GM12878 (cell line): ENCODE data around the gene FOXP4. TPM values are rescaled to one million over a fixed set of nuclear protein-coding genes. Genes with fewer than 3 reads are reported as not detected.

Source experiments
- ATAC-seq: fragments of 200-7000 bp; cut with Tn5 transposase; 3 replicates; pipeline ENCODE4 v1.9.1; 2020; ENCODE audit warnings: mild to moderate bottlenecking, moderate library complexity
- BruUV-seq: library from RNA; stranded (reverse); fragments of 400-500 nt; replicated peaks from 2 replicates; lab custom pipeline; 2021; lab: Mats Ljungman, UMichigan
- CTCF ChIA-PET: fragments of 300-600 bp; sonication (Branson Sonifier 250); formaldehyde crosslinking; extraction: SDS; loops from one replicate; lab custom pipeline; 2021; ENCODE audit warnings: inconsistent platforms; lab: Yijun Ruan, JAX
- POLR2A ChIA-PET: fragments of 350-600 bp; formaldehyde crosslinking; extraction: SDS; loops from one replicate; lab custom pipeline; 2021; ENCODE audit warnings: inconsistent platforms; lab: Charles Lee
- RAD21 ChIA-PET: fragments of 300-600 bp; sonication (Branson Sonifier 250); formaldehyde crosslinking; loops from one replicate; lab custom pipeline; 2023; ENCODE audit warnings: antibody characterized with exemption; ENCODE audit not compliant: unreplicated experiment; lab: Charles Lee
- SMC1A ChIA-PET: fragments of 300-600 bp; sonication (Branson Sonifier 250); formaldehyde crosslinking; loops from one replicate; lab custom pipeline; 2023; ENCODE audit not compliant: unreplicated experiment, uncharacterized antibody; lab: Charles Lee
- DNase-seq: peaks from one replicate; pipeline ENCODE4 v3.0.0-alpha.2; 2011; ENCODE audit warnings: low read depth, low spot score
- FAIRE-seq: peaks from 3 replicates; lab custom pipeline; 2011; peaks lifted over from hg19 to GRCh38; lab: Jason Lieb, UNC
- H2AFZ ChIP-seq: 2 replicates; pipeline ENCODE4 v1.6.0; 2011; ENCODE audit warnings: low read depth, low read length, control low read depth; ENCODE audit not compliant: control insufficient read depth
- H3K27ac ChIP-seq: 2 replicates; pipeline ENCODE4 v1.5.1; 2011; ENCODE audit warnings: control low read depth; ENCODE audit not compliant: control insufficient read depth, insufficient read depth
- H3K27me3 ChIP-seq, 2 experiments: replicated peaks in 1 of 2; 2 replicates each; pipeline versions ENCODE4 v1.6.0 to v1.6.1; 2011; ENCODE audit warnings: low read length in 1 of 2; ENCODE audit not compliant: control insufficient read depth in 2 of 2, insufficient read depth in 2 of 2
- H3K36me3 ChIP-seq, 2 experiments: 2 replicates each; pipeline ENCODE4 v1.5.1; 2011; ENCODE audit warnings: low read length in 1 of 2; ENCODE audit not compliant: control insufficient read depth in 2 of 2, insufficient read depth in 2 of 2
- H3K4me1 ChIP-seq: 2 replicates; pipeline ENCODE4 v1.6.1; 2011; ENCODE audit warnings: mild to moderate bottlenecking, low read length, moderate library complexity, mixed read lengths; ENCODE audit not compliant: control insufficient read depth, insufficient read depth
- H3K4me2 ChIP-seq: 2 replicates; pipeline ENCODE4 v1.6.0; 2011; ENCODE audit warnings: control low read depth; ENCODE audit not compliant: control insufficient read depth, insufficient read depth
- H3K4me3 ChIP-seq: fragments of 200-600 bp; sonication (generic); 2 replicates; pipeline ENCODE4 v1.5.1; 2016
- H3K79me2 ChIP-seq: 2 replicates; pipeline ENCODE4 v1.6.0; 2011; ENCODE audit warnings: low read length; ENCODE audit not compliant: control insufficient read depth, insufficient read depth
- H3K9ac ChIP-seq: 2 replicates; pipeline ENCODE4 v1.8.0; 2011; ENCODE audit warnings: low read length, control low read depth, mixed read lengths; ENCODE audit not compliant: control insufficient read depth, insufficient read depth
- H3K9me3 ChIP-seq: replicated peaks from 3 replicates; pipeline ENCODE4 v1.5.1; 2011; ENCODE audit warnings: mild to moderate bottlenecking, low read length; ENCODE audit not compliant: control insufficient read depth, insufficient read depth
- H4K20me1 ChIP-seq: 2 replicates; pipeline ENCODE4 v1.6.0; 2011; ENCODE audit not compliant: control insufficient read depth, insufficient read depth
- BHLHE40 ChIP-seq, 2 experiments: fragments of 450-650 bp in 1 of 2; IDR thresholded peaks; 2 replicates each; pipeline ENCODE4 v1.6.1; 2011 to 2017; ENCODE audit warnings: low read depth in 2 of 2, borderline replicate concordance in 1 of 2, improper control_type of control experiment in 1 of 2, low read length in 1 of 2, mild to moderate bottlenecking in 1 of 2
- CREB1 ChIP-seq: IDR thresholded peaks from 2 replicates; pipeline ENCODE4 v1.6.1; 2012; ENCODE audit warnings: low read depth, mild to moderate bottlenecking, inconsistent platforms
- CREM ChIP-seq: IDR thresholded peaks from 2 replicates; pipeline ENCODE4 v1.6.1; 2014; ENCODE audit warnings: antibody characterized with exemption, low read depth
- IKZF1 ChIP-seq: fragments of 450-650 bp; conservative IDR thresholded peaks from 2 replicates; pipeline ENCODE4 v1.6.1; 2017; ENCODE audit warnings: antibody characterized with exemption, mild to moderate bottlenecking
- NR2F1 ChIP-seq: fragments of 450-650 bp; conservative IDR thresholded peaks from 2 replicates; pipeline ENCODE4 v1.6.1; 2017; ENCODE audit warnings: mild to moderate bottlenecking
- SPI1 ChIP-seq: IDR thresholded peaks from 2 replicates; pipeline ENCODE4 v1.6.1; 2011; ENCODE audit warnings: low read depth, mild to moderate bottlenecking, low read length, moderate library complexity, borderline replicate concordance; ENCODE audit not compliant: insufficient read depth
- SUZ12 ChIP-seq: fragments of 200-600 bp; sonication (generic); IDR thresholded peaks from one replicate; pipeline ENCODE4 v1.6.1; 2018; ENCODE audit warnings: antibody characterized with exemption, mild to moderate bottlenecking; ENCODE audit not compliant: unreplicated experiment
- ZSCAN29 ChIP-seq: fragments of 450-650 bp; IDR thresholded peaks from 2 replicates; pipeline ENCODE4 v1.6.1; 2017; ENCODE audit warnings: mild to moderate bottlenecking, moderate library complexity
- WGBS: methylation state at CpG from one replicate; pipeline ENCODE4 v1.1.6; 2016; ENCODE audit warnings: low lambda C conversion rate; ENCODE audit not compliant: insufficient replicate concordance, insufficient coverage; ENCODE audit errors: missing lambda C conversion rate; 5-methylcytosine and 5-hydroxymethylcytosine counted together
- in situ Hi-C: fragments of 300-500 bp; cut with MboI; formaldehyde crosslinking; loops from 9 replicates; pipeline ENCODE4 v1.14.3; 2018; ENCODE audit warnings: mixed read lengths
- intact Hi-C: fragments of 100-400 bp; cut with micrococcal nuclease; formaldehyde crosslinking; loops from one replicate; pipeline ENCODE4 v1.14.2; 2022; ENCODE audit not compliant: unreplicated experiment
- polyA plus RNA-seq, 11 experiments: library from polyadenylated mRNA; depleted of rRNA in 4 of 11; unstranded in 6 of 11; stranded (reverse) in 5 of 11; fragments of >200 nt; fragmentation: Nextera tagmentation in 4 of 11; fragmentation: Illumina TruSeq in 1 of 11; extraction: Ambion mirVana in 4 of 11; extraction: Trizol in 1 of 11; gene quantifications; 1 replicate in 1 of 11; 2 replicates in 10 of 11; pipeline versions ENCODE4 v1.2.1 to v1.2.3, GENCODE V29; 2011 to 2016; ENCODE audit warnings: inconsistent platforms in 2 of 11, missing spikeins in 2 of 11, low read depth in 1 of 11
- total RNA-seq, 4 experiments: library from RNA; depleted of rRNA in 3 of 4; stranded (reverse); fragments of >200 nt in 3 of 4; fragmentation: Illumina TruSeq in 1 of 4; extraction: Trizol in 1 of 4; gene quantifications; 2 replicates each; pipeline versions ENCODE4 v1.2.1 to v1.2.3, GENCODE V29; 2013 to 2021

FOXP4 gene
- total and polyA plus RNA-seq, 10 of the 15 experiments (the other 5 are each of a cell fraction or from before 2014, with no cell fraction given) = 0.31 to 46.1 (median 2.3) TPM

DNA sequence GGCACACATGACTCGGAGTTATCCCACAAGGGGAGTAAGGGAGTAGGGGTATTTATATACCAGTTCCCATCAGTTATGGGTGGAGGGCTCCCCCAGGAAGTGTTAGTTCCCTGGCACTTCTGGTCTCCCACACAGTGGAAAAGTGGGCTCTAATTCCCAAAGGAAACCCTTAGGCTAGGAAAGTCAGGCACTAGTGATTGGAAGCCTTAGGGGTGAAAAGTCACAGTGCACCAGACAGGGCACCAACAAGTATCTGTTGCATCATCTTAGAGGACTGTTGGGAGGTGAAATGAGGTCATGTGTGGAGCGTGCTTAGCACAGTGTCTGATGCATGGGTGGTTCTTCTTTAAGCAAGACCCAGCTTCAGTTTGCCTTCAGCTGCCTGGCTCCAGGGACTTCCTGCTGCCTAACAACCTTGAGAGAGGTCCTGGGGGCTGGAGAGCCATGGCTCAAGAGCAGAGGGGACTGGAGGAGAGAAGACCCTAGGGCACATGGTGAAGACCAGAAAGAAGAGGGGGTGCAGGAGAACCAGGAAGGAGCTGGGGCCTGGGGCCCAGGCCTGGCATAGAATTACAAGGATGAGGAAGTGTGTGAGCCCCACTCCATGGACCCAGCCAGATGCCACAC is 7.5 kb upstream of the FOXP4 start:
- Histone ChIP-seq H3K9ac (no peak overlapping the region), H3K4me1 (peaks cover 18% of the 10 kb centered on the region), H3K9me3 (no peaks in the 10 kb centered on the region; the same call in 2 of the 3 replicates), H2AFZ (no peak overlapping the region), H3K36me3 (no peaks in the 10 kb centered on the region), H3K27me3 (no peaks in the 10 kb centered on the region), H3K4me2 (no peak overlapping the region), H3K79me2 (no peaks in the 10 kb centered on the region), H3K4me3 (no peak overlapping the region), H4K20me1 (no peaks in the 10 kb centered on the region), H3K27ac (no peak overlapping the region)
- DNase-seq (no peak), ATAC-seq (peak; percentile 68), FAIRE-seq (no peak)
- in situ Hi-C loops = no loop called here
- BruUV-seq = no TSS peak
- SMC1A ChIA-PET = interaction anchor here (0.9 to 2.2 kb wide), 5 partner anchors 12 to 205 kb away, joined by 3 to 11 read pairs (median 5); no protein-coding TSS in a partner anchor
- CTCF ChIA-PET = interaction anchor here (0.6 to 1.9 kb wide), 3 partner anchors 74 to 167 kb away, joined by 3 to 7 read pairs (median 5); no protein-coding TSS in a partner anchor
- TF ChIP-seq ZSCAN29 (no peak), CREM (peak; percentile 27; the same call in 1 of the 2 replicates), IKZF1 (peak; percentile 26; the same call in 1 of the 2 replicates), SUZ12 (no peak), NR2F1 (0 out of 2 replicates have a peak, but pooled peaks have one; percentile 20), BHLHE40 (IDR thresholded peaks at IDR 0.05; ENCODE audit: borderline replicate concordance in 1 of 2, low read depth in 2 of 2, low read length in 1 of 2) (peak in 1 of 2 experiments; percentile 7; a peak in 1 of 4 replicates), CREB1 (peak; percentile 57; the same call in 1 of the 2 replicates), SPI1 (0 out of 2 replicates have a peak, but pooled peaks have one; percentile 35)
- RAD21 ChIA-PET = interaction anchor here (1.1 to 1.4 kb wide), 4 partner anchors 11 to 205 kb away, joined by 3 to 4 read pairs (median 4); no protein-coding TSS in a partner anchor
- intact Hi-C loops = no loop called here
- POLR2A ChIA-PET = interaction anchor here (0.6 to 1.5 kb wide), 5 partner anchors 9 to 205 kb away, joined by 3 to 6 read pairs (median 3); no protein-coding TSS in a partner anchor
- 70% methylated on average over 2 of the region's 2 CpGs for WGBS
